Measurements from ENCODE around the gene IPPK.
"Not testable (repeated sequence)": the region's sequence is repeated elsewhere in the genome, so short reads cannot be mapped to it uniquely, and the experiment has no call there.

The IPPK gene

GRCh38 chr9:92599938-92600461 lies 69.9 kb downstream of the IPPK start:
- ChIA-PET POLR2A (no interaction called here), CTCF (interaction anchor here (0.9 to 1.1 kb wide), 3 partner anchors 10 to 161 kb away, joined by 3 read pairs; no protein-coding TSS in a partner anchor)
- H3K4me3 ChIP-seq (ENCODE audit: low read depth, low read length), result no peak overlapping the region
- TF ChIP-seq, protein P1, sequence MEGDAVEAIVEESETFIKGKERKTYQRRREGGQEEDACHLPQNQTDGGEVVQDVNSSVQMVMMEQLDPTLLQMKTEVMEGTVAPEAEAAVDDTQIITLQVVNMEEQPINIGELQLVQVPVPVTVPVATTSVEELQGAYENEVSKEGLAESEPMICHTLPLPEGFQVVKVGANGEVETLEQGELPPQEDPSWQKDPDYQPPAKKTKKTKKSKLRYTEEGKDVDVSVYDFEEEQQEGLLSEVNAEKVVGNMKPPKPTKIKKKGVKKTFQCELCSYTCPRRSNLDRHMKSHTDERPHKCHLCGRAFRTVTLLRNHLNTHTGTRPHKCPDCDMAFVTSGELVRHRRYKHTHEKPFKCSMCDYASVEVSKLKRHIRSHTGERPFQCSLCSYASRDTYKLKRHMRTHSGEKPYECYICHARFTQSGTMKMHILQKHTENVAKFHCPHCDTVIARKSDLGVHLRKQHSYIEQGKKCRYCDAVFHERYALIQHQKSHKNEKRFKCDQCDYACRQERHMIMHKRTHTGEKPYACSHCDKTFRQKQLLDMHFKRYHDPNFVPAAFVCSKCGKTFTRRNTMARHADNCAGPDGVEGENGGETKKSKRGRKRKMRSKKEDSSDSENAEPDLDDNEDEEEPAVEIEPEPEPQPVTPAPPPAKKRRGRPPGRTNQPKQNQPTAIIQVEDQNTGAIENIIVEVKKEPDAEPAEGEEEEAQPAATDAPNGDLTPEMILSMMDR (IDR thresholded peaks at IDR 0.05; ENCODE audit: insufficient read depth, low read length, missing control alignments), result no peak
- DNase-seq (ENCODE audit: low read depth, low spot score), result no peak

DNA sequence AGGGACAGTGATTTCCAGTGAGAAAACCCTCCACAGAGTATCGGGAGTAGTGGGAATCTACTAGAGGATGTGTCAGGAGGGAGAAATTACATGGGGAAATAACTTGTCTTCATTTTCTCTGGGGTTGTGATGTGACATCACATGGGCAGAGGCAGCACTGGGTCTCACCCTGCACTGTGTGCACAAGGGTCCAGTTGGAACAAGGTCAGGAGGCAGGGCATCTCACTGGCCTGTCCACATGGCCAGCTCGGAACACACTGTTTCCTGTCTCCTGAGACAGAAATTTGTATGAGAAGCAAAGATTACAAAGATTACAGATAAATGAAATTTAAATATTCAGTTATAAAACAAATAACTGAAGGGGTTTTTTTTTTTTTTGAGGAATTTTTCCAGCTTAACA lies 71.5 kb downstream of the IPPK start:
- TF ChIP-seq, protein P1 (IDR thresholded peaks at IDR 0.05; ENCODE audit: insufficient read depth, low read length, missing control alignments), result no peak
- no peak overlapping the region for H3K4me3 ChIP-seq (ENCODE audit: low read depth, low read length)
- CTCF ChIA-PET, result no interaction called here
- DNase-seq (ENCODE audit: low read depth, low spot score), result no peak
- POLR2A ChIA-PET, result interaction anchor here (0.6 kb wide), 1 partner anchor 464 kb away, joined by 3 read pairs; no protein-coding TSS in a partner anchor

DNA sequence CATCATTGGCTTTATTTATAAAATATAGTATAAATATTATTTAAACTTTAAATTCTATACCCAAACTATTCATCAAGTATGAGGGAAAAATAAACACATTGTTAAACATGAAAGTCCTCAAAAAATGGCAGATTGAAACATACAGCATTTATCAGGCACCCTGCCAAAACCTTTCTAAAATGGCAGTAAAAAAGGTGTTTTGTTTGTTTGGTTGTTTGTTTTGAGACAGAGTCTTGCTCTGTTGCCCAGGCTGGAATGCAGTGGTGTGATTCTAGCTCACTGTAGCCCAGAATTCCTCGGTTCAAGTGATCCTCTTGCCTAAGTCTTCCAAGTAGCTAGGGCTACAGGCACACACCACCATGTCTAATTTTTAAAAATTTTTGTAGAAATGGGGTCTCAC lies 74.0 kb downstream of the IPPK start:
- CTCF ChIA-PET, result no interaction called here
- POLR2A ChIA-PET, result no interaction called here
- H3K4me3 ChIP-seq (ENCODE audit: low read depth, low read length), result no peak overlapping the region
- DNase-seq (ENCODE audit: low read depth, low spot score), result no peak
- TF ChIP-seq, protein P1 (IDR thresholded peaks at IDR 0.05; ENCODE audit: insufficient read depth, low read length, missing control alignments), result no peak

DNA sequence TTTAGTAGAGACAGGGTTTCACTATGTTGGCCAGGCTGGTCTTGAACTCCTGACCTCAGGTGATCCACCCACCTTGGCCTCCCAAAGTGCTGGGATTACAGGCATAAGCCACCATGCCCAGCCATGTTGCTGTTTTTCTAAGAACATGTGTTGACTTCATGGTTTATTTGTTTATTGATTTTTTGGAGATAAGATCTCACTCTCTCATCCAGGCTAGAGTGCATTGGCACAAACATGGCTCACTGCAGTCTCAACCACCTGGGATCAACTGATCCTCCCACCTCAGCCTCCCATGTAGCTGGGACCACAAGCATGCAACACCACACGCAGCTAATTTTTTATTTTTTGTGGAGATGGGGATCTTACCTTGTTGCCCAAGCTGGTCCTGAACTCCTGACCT lies 74.9 kb downstream of the IPPK start:
- DNase-seq (ENCODE audit: low read depth, low spot score); H3K4me3 ChIP-seq (ENCODE audit: low read depth, low read length); POLR2A ChIA-PET; CTCF ChIA-PET: not testable (repeated sequence)

DNA sequence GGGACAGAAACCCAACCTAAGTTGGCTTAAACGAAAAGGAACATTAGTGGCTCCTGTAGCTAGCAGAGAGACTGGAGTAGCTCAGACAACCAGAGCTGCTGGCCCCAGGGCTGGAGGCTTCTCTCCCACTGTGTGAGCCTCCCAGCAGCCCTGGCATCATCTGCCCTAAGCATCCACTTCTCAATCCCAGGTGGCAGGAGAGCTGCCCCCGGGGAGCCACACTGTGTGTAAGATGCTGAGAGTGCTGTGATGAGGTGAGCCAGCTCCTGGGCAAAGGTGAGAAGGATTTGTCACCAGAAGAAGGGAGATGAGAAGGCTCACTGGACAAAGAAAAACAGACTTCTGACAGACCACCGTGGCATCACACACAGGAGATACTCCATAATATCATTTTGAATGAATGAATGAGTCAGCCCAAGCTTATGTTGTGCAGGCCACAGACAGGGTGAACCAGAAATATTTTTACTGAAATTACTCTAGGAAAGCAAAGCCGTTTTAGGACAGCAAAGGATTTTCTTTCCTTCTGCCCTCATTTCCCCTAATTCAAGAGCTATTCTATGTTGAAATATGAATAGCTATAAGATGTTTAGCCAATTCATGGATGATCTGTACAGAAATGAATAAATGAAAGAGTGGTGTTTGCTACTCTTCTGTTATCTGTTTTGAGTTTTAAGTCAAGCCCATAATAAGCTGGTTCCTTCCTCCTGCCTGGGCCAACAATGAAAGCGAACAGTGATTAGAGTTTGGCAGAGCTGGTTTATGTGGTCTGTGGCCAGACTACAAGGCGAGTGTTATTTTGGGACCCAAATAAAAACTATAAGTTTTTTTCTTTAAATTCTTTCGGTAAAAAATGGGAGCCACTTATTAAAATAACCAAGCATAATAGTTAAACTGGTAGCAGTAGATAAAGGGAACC lies 76.7 kb downstream of the IPPK start:
- no peak for DNase-seq (ENCODE audit: low read depth, low spot score)
- CTCF ChIA-PET, result interaction anchor here (1.0 to 1.4 kb wide), 3 partner anchors 9 to 250 kb away, joined by 3 to 4 read pairs (median 4); no protein-coding TSS in a partner anchor
- H3K4me3 ChIP-seq (ENCODE audit: low read depth, low read length), result no peak overlapping the region
- TF ChIP-seq, protein P1 (IDR thresholded peaks at IDR 0.05; ENCODE audit: insufficient read depth, low read length, missing control alignments), result no peak
- POLR2A ChIA-PET, result no interaction called here

GRCh38 chr9:92592537-92592936 lies 77.4 kb downstream of the IPPK start:
- DNase-seq (ENCODE audit: low read depth, low spot score), result no peak
- TF ChIP-seq, protein P1 (IDR thresholded peaks at IDR 0.05; ENCODE audit: insufficient read depth, low read length, missing control alignments), result no peak
- H3K4me3 ChIP-seq (ENCODE audit: low read depth, low read length), result no peak overlapping the region
- ChIA-PET POLR2A (no interaction called here), CTCF (interaction anchor here (1.3 kb wide), 1 partner anchor 250 kb away, joined by 4 read pairs; no protein-coding TSS in a partner anchor)
